Esophagus squamous epithelium (tissue), 4 donors: Measurements from ENCODE around the gene OR52R1.

ENCODE experiments used
- CTCF ChIP-seq, 6 experiments: fragments of 450-650 bp in 4 of 6; fragments of 200-600 bp in 2 of 6; sonication (generic) in 2 of 6; IDR thresholded peaks; one replicate each; pipeline ENCODE4 v1.5.1; 2016 to 2019; ENCODE audit warnings: antibody characterized with exemption in 6 of 6, mild to moderate bottlenecking in 4 of 6, moderate library complexity in 4 of 6
- POLR2A ChIP-seq, 4 donors: fragments of 450-650 bp; IDR thresholded peaks; one replicate each; pipeline ENCODE4 v1.6.1; 2017; ENCODE audit warnings: antibody characterized with exemption in 4 of 4, mild to moderate bottlenecking in 4 of 4, moderate library complexity in 3 of 4

GRCh38 chr11:4763096-4763495, 41.1 kb downstream of the OR52R1 start:
- no peak for TF ChIP-seq CTCF (IDR thresholded peaks at IDR 0.05)
- no peak for TF ChIP-seq POLR2A (IDR thresholded peaks at IDR 0.05)
